Measurements from ENCODE around the gene MACROD2. TPM values are rescaled to one million over a fixed set of nuclear protein-coding genes. Genes with fewer than 3 reads are reported as not detected.

The MACROD2 gene
- total RNA-seq, 4 donors from 2014 or later, result 4.0 to 14.1 (median 10.4) TPM

GRCh38 chr20:14879020-14879697, 883.8 kb downstream of the MACROD2 start:
- no peak for DNase-seq (ENCODE audit: low spot score in 2 of 2)
- Histone ChIP-seq H3K27me3 (no peaks in the 10 kb centered on the region), H3K27ac (peak overlapping the region in 1 of 4 donors; percentile 40), H3K4me3 (no peak overlapping the region), H3K36me3 (no peaks in the 10 kb centered on the region), H3K4me1 (no peaks in the 10 kb centered on the region), H3K9me3 (no peaks in the 10 kb centered on the region)
- 94 to 95% methylated on average over 2 of the region's 2 CpGs for WGBS, 2 donors
- TF ChIP-seq POLR2A (IDR thresholded peaks at IDR 0.05), result no peak
- TF ChIP-seq CTCF (IDR thresholded peaks at IDR 0.05), result no peak
- TF ChIP-seq EP300 (IDR thresholded peaks at IDR 0.05), result no peak

DNA sequence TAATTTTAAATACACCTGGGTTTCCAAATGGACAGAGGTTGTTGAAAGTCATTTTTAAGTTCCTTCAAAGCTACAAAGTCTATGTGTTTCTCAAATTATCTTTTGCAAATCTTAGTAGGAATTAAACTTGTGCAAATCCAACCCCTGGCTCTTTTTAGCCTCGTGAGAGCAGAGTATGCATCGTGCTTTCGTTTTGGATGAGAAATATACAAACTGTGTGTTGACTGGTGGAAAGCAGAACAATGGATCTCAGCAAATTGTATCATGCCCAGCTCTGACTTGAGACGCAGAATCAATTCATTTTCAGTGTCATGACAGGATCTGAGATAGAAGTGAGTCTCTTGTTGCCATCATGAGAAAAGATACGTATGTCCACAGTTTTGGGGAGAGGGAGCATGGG, 884.5 kb downstream of the MACROD2 start:
- 46 to 49% methylated on average over 5 of the region's 5 CpGs for whole genome bisulfite sequencing, 2 donors
- H3K27me3 ChIP-seq, result no peaks in the 10 kb centered on the region
- H3K36me3 ChIP-seq, result no peaks in the 10 kb centered on the region
- no peaks in the 10 kb centered on the region for H3K4me1 ChIP-seq
- no peaks in the 10 kb centered on the region for H3K9me3 ChIP-seq
- H3K4me3 ChIP-seq, result peak overlapping the region in 2 of 4 donors; percentile 4 to 9
- no peak for DNase-seq (ENCODE audit: low spot score in 2 of 2)
- TF ChIP-seq POLR2A (IDR thresholded peaks at IDR 0.05) (no peak), EP300 (IDR thresholded peaks at IDR 0.05) (no peak), CTCF (IDR thresholded peaks at IDR 0.05) (no peak)
- H3K27ac ChIP-seq, result peak overlapping the region in 1 of 4 donors; percentile 40

DNA sequence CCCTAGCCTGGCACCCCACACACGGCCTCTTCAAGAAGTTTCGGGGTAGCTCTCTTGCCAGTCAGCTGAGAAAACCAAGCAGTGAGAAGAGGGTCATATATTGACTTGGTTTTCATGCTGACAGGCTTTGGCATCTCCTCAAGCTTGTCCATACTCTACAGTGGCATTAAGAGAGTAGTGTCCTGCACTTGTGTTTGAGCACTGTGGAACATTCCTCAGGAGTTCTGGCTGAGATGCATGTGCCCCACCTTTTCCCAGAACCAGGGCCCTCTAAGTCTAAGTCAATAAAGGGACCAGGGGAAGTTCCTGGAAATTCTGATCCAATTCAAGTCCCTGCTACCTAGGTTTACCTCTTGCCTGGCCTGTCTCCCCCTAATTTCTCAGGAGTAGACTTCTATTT, 886.2 kb downstream of the MACROD2 start:
- no peaks in the 10 kb centered on the region for H3K4me1 ChIP-seq
- H3K27me3 ChIP-seq, result no peaks in the 10 kb centered on the region
- no peak overlapping the region for H3K27ac ChIP-seq
- H3K9me3 ChIP-seq, result no peaks in the 10 kb centered on the region
- H3K36me3 ChIP-seq, result no peaks in the 10 kb centered on the region
- TF ChIP-seq POLR2A (IDR thresholded peaks at IDR 0.05) (no peak), EP300 (IDR thresholded peaks at IDR 0.05) (no peak), CTCF (IDR thresholded peaks at IDR 0.05) (no peak)
- 92 to 93% methylated on average over 2 of the region's 2 CpGs for WGBS, 2 donors
- no peak overlapping the region for H3K4me3 ChIP-seq
- no peak for DNase-seq (ENCODE audit: low spot score in 2 of 2)

- no peak overlapping the region for H3K4me3 ChIP-seq
- H3K27ac ChIP-seq, result no peak overlapping the region
- no peaks in the 10 kb centered on the region for H3K4me1 ChIP-seq
- 69 to 71% methylated on average over 2 of the region's 2 CpGs for WGBS, 2 donors
- TF ChIP-seq EP300 (IDR thresholded peaks at IDR 0.05) (no peak), CTCF (IDR thresholded peaks at IDR 0.05) (no peak), POLR2A (IDR thresholded peaks at IDR 0.05) (no peak)
- H3K36me3 ChIP-seq, result no peaks in the 10 kb centered on the region
- H3K27me3 ChIP-seq, result no peaks in the 10 kb centered on the region
- DNase-seq (ENCODE audit: low spot score in 2 of 2), result no peak
- H3K9me3 ChIP-seq, result no peaks in the 10 kb centered on the region
These were observed 886.8 kb downstream of the MACROD2 start for GRCh38 chr20:14882157-14882556.

DNA sequence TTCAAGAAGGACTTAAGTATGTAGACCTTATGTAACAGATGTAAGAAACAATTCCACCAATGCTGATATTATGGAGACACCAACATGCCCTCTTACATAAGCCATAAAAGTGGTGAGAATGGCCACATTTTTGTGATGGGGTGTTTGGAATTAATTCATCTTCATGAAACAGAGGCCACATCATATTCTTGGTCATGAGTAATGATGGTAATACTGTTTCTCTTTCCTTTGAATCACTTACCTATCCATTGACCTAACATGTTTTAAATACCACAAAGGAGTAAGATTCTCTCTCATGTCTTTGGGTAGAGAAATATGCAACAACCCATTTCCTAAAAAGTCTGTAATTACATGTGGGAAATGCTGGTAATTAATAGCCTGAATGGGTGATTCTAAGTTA, 887.5 kb downstream of the MACROD2 start:
- Histone ChIP-seq H3K36me3 (no peaks in the 10 kb centered on the region), H3K27me3 (no peaks in the 10 kb centered on the region), H3K27ac (no peak overlapping the region), H3K4me1 (no peaks in the 10 kb centered on the region), H3K9me3 (no peaks in the 10 kb centered on the region), H3K4me3 (no peak overlapping the region)
- TF ChIP-seq EP300 (IDR thresholded peaks at IDR 0.05) (no peak), POLR2A (IDR thresholded peaks at IDR 0.05) (no peak), CTCF (IDR thresholded peaks at IDR 0.05) (no peak)
- no peak for DNase-seq (ENCODE audit: low spot score in 2 of 2)

Data from tibial nerve (tissue), 4 donors.